Activated CD4-positive, alpha-beta T cell treated with anti-CD3 and anti-CD28 coated beads, Interleukin-10, Interleukin-2, amounts not matched to agents 100 ng/mL and 50 ng/mL, durations not matched to agents 16 hours and 8 hours (primary cell): ENCODE results near the gene CCDC91.

Experiments
- DNase-seq: peaks from one replicate; pipeline ENCODE4 v3.0.0-alpha.2; 2020

The CCDC91 gene

GRCh38 chr12:28190321-28191050 lies at the start of gene CCDC91:
CCDC91 (plus strand) TSS chr12:28190456; CDS start chr12:28257216, 66,760 bp downstream.
- peak; percentile 87 for DNase-seq

GRCh38 chr12:28144059-28144458 lies 46.2 kb upstream of the CCDC91 start:
- DNase-seq = no peak

GRCh38 chr12:28144532-28144931 lies 45.7 kb upstream of the CCDC91 start:
- DNase-seq = no peak

GRCh38 chr12:28145216-28145615 lies 45.0 kb upstream of the CCDC91 start:
- no peak for DNase-seq

- DNase-seq = no peak
Measured at GRCh38 chr12:28149279-28149678, 41.0 kb upstream of the CCDC91 start.

- no peak for DNase-seq
Measured at GRCh38 chr12:28156362-28156761, 33.9 kb upstream of the CCDC91 start.

GRCh38 chr12:28156804-28157203 lies 33.5 kb upstream of the CCDC91 start:
- no peak for DNase-seq

- no peak for DNase-seq
Measured at GRCh38 chr12:28158353-28158752, 31.9 kb upstream of the CCDC91 start.

GRCh38 chr12:28159688-28160087 lies 30.6 kb upstream of the CCDC91 start:
- no peak for DNase-seq

GRCh38 chr12:28161697-28162096 lies 28.6 kb upstream of the CCDC91 start:
- DNase-seq = no peak

- no peak for DNase-seq
Measured at GRCh38 chr12:28162697-28163096, 27.6 kb upstream of the CCDC91 start.

GRCh38 chr12:28164644-28165275 lies 25.5 kb upstream of the CCDC91 start:
- DNase-seq = no peak

- no peak for DNase-seq
Measured at GRCh38 chr12:28167981-28168485, 22.2 kb upstream of the CCDC91 start.

GRCh38 chr12:28171356-28172060 lies 18.7 kb upstream of the CCDC91 start:
- no peak for DNase-seq

GRCh38 chr12:28172434-28173030 lies 17.7 kb upstream of the CCDC91 start:
- peak; percentile 8 for DNase-seq

GRCh38 chr12:28173440-28173839 lies 16.8 kb upstream of the CCDC91 start:
- DNase-seq = no peak

- DNase-seq = no peak
Measured at GRCh38 chr12:28175098-28175589, 15.1 kb upstream of the CCDC91 start.

- no peak for DNase-seq
Measured at GRCh38 chr12:28176295-28176694, 14.0 kb upstream of the CCDC91 start.

- DNase-seq = no peak
Measured at GRCh38 chr12:28177461-28177860, 12.8 kb upstream of the CCDC91 start.

GRCh38 chr12:28177905-28178304 lies 12.4 kb upstream of the CCDC91 start:
- no peak for DNase-seq

- DNase-seq = no peak
Measured at GRCh38 chr12:28178775-28179174, 11.5 kb upstream of the CCDC91 start.

- no peak for DNase-seq
Measured at GRCh38 chr12:28180786-28181185, 9.5 kb upstream of the CCDC91 start.

- no peak for DNase-seq
Measured at GRCh38 chr12:28184375-28184774, 5.9 kb upstream of the CCDC91 start.
